Measurements from ENCODE around the gene DYRK1A. TPM values are rescaled to one million over a fixed set of nuclear protein-coding genes. Genes with fewer than 3 reads are reported as not detected.

DYRK1A gene
- total RNA-seq, 5 donors from 2014 or later (not counting 1 experiment from before 2014, with no cell fraction given) = 113 to 149 (median 115) TPM

GRCh38 chr21:37422382-37422781 is 55.8 kb downstream of the DYRK1A start:
- H3K36me3 ChIP-seq (ENCODE audit: control insufficient read depth in 2 of 2, extremely low read depth in 1 of 2, insufficient read depth in 1 of 2, low read length in 1 of 2) = peaks cover 0 to 11% of the 10 kb centered on the region in 2 donors
- H3K4me3 Mint-ChIP-seq = no peak overlapping the region
- H3K9me3 Mint-ChIP-seq = no peaks in the 10 kb centered on the region
- no peaks in the 10 kb centered on the region for H3K27me3 Mint-ChIP-seq
- DNase-seq = no peak
- no peaks in the 10 kb centered on the region for H3K9me3 ChIP-seq
- H3K27ac Mint-ChIP-seq = peak overlapping the region in 1 of 2 donors; percentile 78
- CTCF ChIA-PET = no interaction called here
- H3K4me3 ChIP-seq (ENCODE audit: control insufficient read depth in 1 of 2, extremely low read depth in 1 of 2, low read length in 1 of 2) = no peak overlapping the region
- peaks cover 72 to 76% (median 76%) of the 10 kb centered on the region in 3 donors for H3K4me1 Mint-ChIP-seq
- peaks cover 5 to 14% of the 10 kb centered on the region in 2 experiments for H3K4me1 ChIP-seq (ENCODE audit: control insufficient read depth in 1 of 2, extremely low read depth in 1 of 2, insufficient read depth in 2 of 2, low read length in 2 of 2)
- WGBS (ENCODE audit: insufficient coverage) = 100% methylated on average over 1 of the region's 1 CpG
- ATAC-seq (replicated peaks in 1 of 4) = no peak
- peaks cover 43% of the 10 kb centered on the region for H3K36me3 Mint-ChIP-seq
- no peak overlapping the region for H3K27ac ChIP-seq (ENCODE audit: low read length)
- POLR2A ChIA-PET = interaction anchor here in 1 of 2 donors (0.7 kb wide), 1 partner anchor 9 kb away, joined by 3 read pairs; no protein-coding TSS in a partner anchor
- H3K27me3 ChIP-seq (replicated peaks in 1 of 2; ENCODE audit: control insufficient read depth in 2 of 2, extremely low read depth in 1 of 2, insufficient read depth in 2 of 2, low read length in 1 of 2) = no peaks in the 10 kb centered on the region

DNA sequence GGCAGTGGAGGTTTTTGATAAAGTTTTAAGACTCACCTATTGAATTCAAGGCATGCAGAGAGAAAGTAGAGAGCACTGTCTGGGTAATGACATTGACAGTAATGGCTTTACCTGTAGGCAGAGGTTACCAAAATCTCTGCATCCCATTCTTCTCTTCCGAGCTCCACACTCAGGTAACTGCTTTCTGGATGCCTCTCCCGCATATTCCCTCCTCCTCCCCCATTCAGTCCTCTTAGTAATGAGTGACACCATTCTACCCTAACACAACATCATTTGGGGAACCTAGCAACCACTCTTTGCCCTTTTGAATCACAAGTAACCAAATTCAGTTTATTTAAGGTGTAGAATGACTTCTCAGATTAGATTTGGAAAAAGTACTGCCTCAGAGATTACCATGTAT is 56.5 kb downstream of the DYRK1A start:
- no peaks in the 10 kb centered on the region for H3K9me3 ChIP-seq
- H3K27ac Mint-ChIP-seq = peak overlapping the region in 1 of 2 donors; percentile 30
- peaks cover 2 to 6% of the 10 kb centered on the region in 2 experiments for H3K4me1 ChIP-seq (ENCODE audit: control insufficient read depth in 1 of 2, extremely low read depth in 1 of 2, insufficient read depth in 2 of 2, low read length in 2 of 2)
- peaks cover 0 to 11% of the 10 kb centered on the region in 2 donors for H3K36me3 ChIP-seq (ENCODE audit: control insufficient read depth in 2 of 2, extremely low read depth in 1 of 2, insufficient read depth in 1 of 2, low read length in 1 of 2)
- peaks cover 68 to 76% (median 74%) of the 10 kb centered on the region in 3 donors for H3K4me1 Mint-ChIP-seq
- peaks cover 49% of the 10 kb centered on the region for H3K36me3 Mint-ChIP-seq
- H3K27me3 ChIP-seq (replicated peaks in 1 of 2; ENCODE audit: control insufficient read depth in 2 of 2, extremely low read depth in 1 of 2, insufficient read depth in 2 of 2, low read length in 1 of 2) = no peaks in the 10 kb centered on the region
- ATAC-seq (replicated peaks in 1 of 4) (no peak), DNase-seq (no peak)
- no peak overlapping the region for H3K27ac ChIP-seq (ENCODE audit: low read length)
- H3K9me3 Mint-ChIP-seq = no peaks in the 10 kb centered on the region
- H3K27me3 Mint-ChIP-seq = no peaks in the 10 kb centered on the region
- 0% methylated on average over 1 of the region's 2 CpGs for WGBS (ENCODE audit: insufficient coverage)
- ChIA-PET POLR2A (interaction anchor here in 1 of 2 donors (0.7 kb wide), 1 partner anchor 8 kb away, joined by 3 read pairs; no protein-coding TSS in a partner anchor), CTCF (no interaction called here)
- H3K4me3 Mint-ChIP-seq = no peak overlapping the region
- no peak overlapping the region for H3K4me3 ChIP-seq (ENCODE audit: control insufficient read depth in 1 of 2, extremely low read depth in 1 of 2, low read length in 1 of 2)

- Mint-ChIP-seq H3K27me3 (no peaks in the 10 kb centered on the region), H3K27ac (no peak overlapping the region), H3K4me1 (peaks cover 68 to 75% (median 73%) of the 10 kb centered on the region in 3 donors), H3K36me3 (peaks cover 59% of the 10 kb centered on the region), H3K9me3 (no peaks in the 10 kb centered on the region), H3K4me3 (no peak overlapping the region)
- Histone ChIP-seq H3K27ac (ENCODE audit: low read length) (no peak overlapping the region), H3K4me1 (ENCODE audit: control insufficient read depth in 1 of 2, extremely low read depth in 1 of 2, insufficient read depth in 2 of 2, low read length in 2 of 2) (no peaks in the 10 kb centered on the region), H3K36me3 (ENCODE audit: control insufficient read depth in 2 of 2, extremely low read depth in 1 of 2, insufficient read depth in 1 of 2, low read length in 1 of 2) (peaks cover 0 to 11% of the 10 kb centered on the region in 2 donors), H3K4me3 (ENCODE audit: control insufficient read depth in 1 of 2, extremely low read depth in 1 of 2, low read length in 1 of 2) (no peak overlapping the region), H3K9me3 (no peaks in the 10 kb centered on the region), H3K27me3 (replicated peaks in 1 of 2; ENCODE audit: control insufficient read depth in 2 of 2, extremely low read depth in 1 of 2, insufficient read depth in 2 of 2, low read length in 1 of 2) (no peaks in the 10 kb centered on the region)
- DNase-seq = no peak
- ATAC-seq (replicated peaks in 1 of 4) = no peak
- CTCF ChIA-PET = no interaction called here
- no CpG with 5 or more reads among the region's 1 CpG for WGBS (ENCODE audit: insufficient coverage)
- POLR2A ChIA-PET = interaction anchor here in 1 of 2 donors (1.3 kb wide), 1 partner anchor 10 kb away, joined by 5 read pairs; no protein-coding TSS in a partner anchor
Measured at GRCh38 chr21:37424396-37424795, 57.8 kb downstream of the DYRK1A start.

DNA sequence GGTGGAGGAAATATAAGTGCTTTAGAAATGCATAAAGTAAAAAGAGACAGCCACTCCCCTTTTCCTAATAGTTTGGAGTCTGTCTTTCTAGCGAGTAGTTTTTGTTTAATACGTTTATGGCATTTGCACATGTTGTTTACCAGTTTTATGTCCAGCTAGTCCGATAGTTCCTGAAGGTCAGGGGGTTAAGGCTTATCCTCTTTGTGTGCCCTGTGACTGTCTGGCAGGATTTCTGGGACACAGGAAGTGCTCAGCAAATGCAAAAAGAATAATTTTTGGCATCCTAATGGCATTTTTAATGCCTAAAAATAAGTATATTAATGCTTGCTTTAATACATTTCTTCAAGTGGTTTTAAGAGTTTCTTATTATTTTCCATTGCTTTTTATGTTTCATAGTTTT is 58.4 kb downstream of the DYRK1A start:
- Histone ChIP-seq H3K9me3 (no peaks in the 10 kb centered on the region), H3K27ac (ENCODE audit: low read length) (no peak overlapping the region), H3K4me3 (ENCODE audit: control insufficient read depth in 1 of 2, extremely low read depth in 1 of 2, low read length in 1 of 2) (no peak overlapping the region), H3K36me3 (ENCODE audit: control insufficient read depth in 2 of 2, extremely low read depth in 1 of 2, insufficient read depth in 1 of 2, low read length in 1 of 2) (peaks cover 0 to 11% of the 10 kb centered on the region in 2 donors), H3K4me1 (ENCODE audit: control insufficient read depth in 1 of 2, extremely low read depth in 1 of 2, insufficient read depth in 2 of 2, low read length in 2 of 2) (peaks cover 0 to 6% of the 10 kb centered on the region in 2 experiments), H3K27me3 (replicated peaks in 1 of 2; ENCODE audit: control insufficient read depth in 2 of 2, extremely low read depth in 1 of 2, insufficient read depth in 2 of 2, low read length in 1 of 2) (no peaks in the 10 kb centered on the region)
- ATAC-seq (replicated peaks in 1 of 4) = no peak
- Mint-ChIP-seq H3K27ac (no peak overlapping the region), H3K27me3 (no peaks in the 10 kb centered on the region), H3K9me3 (no peaks in the 10 kb centered on the region), H3K4me1 (peaks cover 67 to 75% (median 74%) of the 10 kb centered on the region in 3 donors), H3K36me3 (peaks cover 61% of the 10 kb centered on the region), H3K4me3 (no peak overlapping the region)
- 93% methylated on average over 2 of the region's 3 CpGs for whole genome bisulfite sequencing (ENCODE audit: insufficient coverage)
- CTCF ChIA-PET = no interaction called here
- POLR2A ChIA-PET = interaction anchor here in 1 of 2 donors (0.5 to 1.3 kb wide), 2 partner anchors 9 to 115 kb away, joined by 3 to 5 read pairs; no protein-coding TSS in a partner anchor
- DNase-seq = no peak

GRCh38 chr21:37425684-37426083 is 59.1 kb downstream of the DYRK1A start:
- Histone ChIP-seq H3K27me3 (replicated peaks in 1 of 2; ENCODE audit: control insufficient read depth in 2 of 2, extremely low read depth in 1 of 2, insufficient read depth in 2 of 2, low read length in 1 of 2) (no peaks in the 10 kb centered on the region), H3K4me1 (ENCODE audit: control insufficient read depth in 1 of 2, extremely low read depth in 1 of 2, insufficient read depth in 2 of 2, low read length in 2 of 2) (peaks cover 4 to 13% of the 10 kb centered on the region in 2 experiments), H3K36me3 (ENCODE audit: control insufficient read depth in 2 of 2, extremely low read depth in 1 of 2, insufficient read depth in 1 of 2, low read length in 1 of 2) (peaks cover 0 to 14% of the 10 kb centered on the region in 2 donors), H3K9me3 (no peaks in the 10 kb centered on the region), H3K4me3 (ENCODE audit: control insufficient read depth in 1 of 2, extremely low read depth in 1 of 2, low read length in 1 of 2) (no peak overlapping the region), H3K27ac (ENCODE audit: low read length) (no peak overlapping the region)
- Mint-ChIP-seq H3K27ac (peak overlapping the region in 1 of 2 donors; percentile 8), H3K4me1 (peaks cover 67 to 76% (median 74%) of the 10 kb centered on the region in 3 donors), H3K36me3 (peaks cover 56% of the 10 kb centered on the region), H3K4me3 (no peak overlapping the region), H3K9me3 (no peaks in the 10 kb centered on the region), H3K27me3 (no peaks in the 10 kb centered on the region)
- ATAC-seq (replicated peaks in 1 of 4) (no peak), DNase-seq (no peak)
- no CpG with 5 or more reads among the region's 2 CpGs for WGBS (ENCODE audit: insufficient coverage)
- POLR2A ChIA-PET = interaction anchor here in 1 of 2 donors (0.5 kb wide), 1 partner anchor 115 kb away, joined by 3 read pairs; no protein-coding TSS in a partner anchor
- CTCF ChIA-PET = no interaction called here

DNA sequence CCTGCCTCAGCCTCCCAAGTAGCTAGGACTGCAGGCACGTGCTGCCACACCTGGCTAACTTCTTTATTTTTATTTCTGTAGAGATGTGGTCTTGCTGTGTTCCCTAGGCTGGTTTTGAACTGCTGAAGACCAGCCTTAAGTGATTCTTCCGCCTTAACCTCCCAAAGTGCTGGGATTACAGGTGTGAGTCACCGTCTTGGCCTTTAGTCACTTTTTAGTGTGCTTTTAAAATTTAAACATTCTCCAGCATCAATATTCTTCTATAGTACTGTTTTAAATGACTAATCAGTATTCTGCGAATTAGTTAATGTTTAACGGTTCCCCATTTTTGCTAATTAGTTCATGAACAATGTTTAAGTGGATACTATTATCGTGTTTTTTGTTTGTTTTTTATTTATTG is 60.6 kb downstream of the DYRK1A start:
- Mint-ChIP-seq H3K9me3 (no peaks in the 10 kb centered on the region), H3K36me3 (peaks cover 63% of the 10 kb centered on the region), H3K4me3 (no peak overlapping the region), H3K4me1 (peaks cover 76 to 80% (median 79%) of the 10 kb centered on the region in 3 donors), H3K27ac (peak overlapping the region in 1 of 2 donors; percentile 43), H3K27me3 (no peaks in the 10 kb centered on the region)
- Histone ChIP-seq H3K9me3 (no peaks in the 10 kb centered on the region), H3K36me3 (ENCODE audit: control insufficient read depth in 2 of 2, extremely low read depth in 1 of 2, insufficient read depth in 1 of 2, low read length in 1 of 2) (peaks cover 0 to 14% of the 10 kb centered on the region in 2 donors), H3K27ac (ENCODE audit: low read length) (no peak overlapping the region), H3K27me3 (replicated peaks in 1 of 2; ENCODE audit: control insufficient read depth in 2 of 2, extremely low read depth in 1 of 2, insufficient read depth in 2 of 2, low read length in 1 of 2) (no peaks in the 10 kb centered on the region), H3K4me1 (ENCODE audit: control insufficient read depth in 1 of 2, extremely low read depth in 1 of 2, insufficient read depth in 2 of 2, low read length in 2 of 2) (peaks cover 10 to 18% of the 10 kb centered on the region in 2 experiments), H3K4me3 (ENCODE audit: control insufficient read depth in 1 of 2, extremely low read depth in 1 of 2, low read length in 1 of 2) (no peak overlapping the region)
- ChIA-PET CTCF (no interaction called here), POLR2A (no interaction called here)
- ATAC-seq (replicated peaks in 1 of 4) (no peak), DNase-seq (no peak)
- no CpG with 5 or more reads among the region's 6 CpGs for whole genome bisulfite sequencing (ENCODE audit: insufficient coverage)
